Measurements from ENCODE around the gene SRL. TPM values are rescaled to one million over a fixed set of nuclear protein-coding genes. Genes with fewer than 3 reads are reported as not detected.

Gene SRL
- total and polyA plus RNA-seq, 2 of the 8 experiments (the other 6 are each of a cell fraction or from before 2014, with no cell fraction given) = 0.05 TPM; not detected in 1

- no peak overlapping the region for H4K5ac ChIP-seq (ENCODE audit: insufficient read length, low read depth, low read length)
- no peak overlapping the region for H3K9ac ChIP-seq (replicated peaks in 1 of 4; ENCODE audit: extremely low read depth in 1 of 4, low read depth in 3 of 4, low read length in 3 of 4)
- no peak overlapping the region for H3K56ac ChIP-seq (replicated peaks; ENCODE audit: insufficient read length, low read depth, low read length)
- DNase-seq (ENCODE audit: low read depth in 1 of 2, low spot score in 2 of 2) (no peak), FAIRE-seq (no peak)
- no peaks in the 10 kb centered on the region for H3K27me3 ChIP-seq (replicated peaks in 1 of 4; ENCODE audit: control insufficient read depth in 3 of 4, extremely low read depth in 1 of 4, insufficient read depth in 3 of 4, low read length in 3 of 4)
- H4K8ac ChIP-seq (ENCODE audit: extremely low read depth, insufficient read depth, low read length) = peak overlapping the region; percentile 74
- H3K79me1 ChIP-seq (ENCODE audit: low read depth, low read length) = no peaks in the 10 kb centered on the region
- no peak overlapping the region for H2AFZ ChIP-seq (ENCODE audit: low read length)
- peaks cover 0 to 7% (median 2%) of the 10 kb centered on the region in 4 experiments; a peak in 6 of 7 replicates for H3K4me1 ChIP-seq (replicated peaks in 1 of 4; ENCODE audit: control insufficient read depth in 3 of 4, insufficient read depth in 4 of 4, low read length in 3 of 4)
- no peak overlapping the region for H2AK5ac ChIP-seq (ENCODE audit: low read depth, low read length)
- no peak overlapping the region for H4K91ac ChIP-seq (replicated peaks; ENCODE audit: insufficient read length, low read length)
- ChIA-PET CTCF (ENCODE audit: partially characterized antibody) (interaction anchor here (0.7 to 2.3 kb wide), 4 partner anchors 12 to 290 kb away, joined by 3 to 9 read pairs (median 3); no protein-coding TSS in a partner anchor), POLR2A (ENCODE audit: partially characterized antibody) (interaction anchor here (0.6 to 1.7 kb wide), 5 partner anchors 10 to 1523 kb away, joined by 3 to 5 read pairs (median 3); partner anchors contain the start of gene CREBBP)
- WGBS, 2 experiments (ENCODE audit: extremely low coverage in 1 of 2, insufficient coverage in 1 of 2, insufficient read length in 1 of 2, insufficient replicate concordance in 2 of 2, low coverage in 1 of 2, low lambda C conversion rate in 2 of 2, missing lambda C conversion rate in 1 of 2) = 96 to 100% methylated on average over 3 to 15 of the region's 17 CpGs
- H3K79me2 ChIP-seq (ENCODE audit: control insufficient read depth in 1 of 2, insufficient read depth in 2 of 2, low read length in 2 of 2) = no peaks in the 10 kb centered on the region
- H3K4me2 ChIP-seq (ENCODE audit: insufficient read depth in 1 of 2, low read depth in 2 of 2, low read length in 2 of 2) = no peak overlapping the region
- no peaks in the 10 kb centered on the region for H3K36me3 ChIP-seq (ENCODE audit: control insufficient read depth in 2 of 4, insufficient read depth in 4 of 4, low read length in 3 of 4)
- no peak overlapping the region for H2BK20ac ChIP-seq (ENCODE audit: low read length)
- no peak overlapping the region for H2BK15ac ChIP-seq (ENCODE audit: low read length)
- no peaks in the 10 kb centered on the region for H4K20me1 ChIP-seq (replicated peaks in 1 of 2; ENCODE audit: control insufficient read depth in 1 of 2, insufficient read depth in 2 of 2, low read length in 2 of 2)
- H2BK5ac ChIP-seq (ENCODE audit: low read depth, low read length) = no peak overlapping the region
- no peak overlapping the region for H3K4ac ChIP-seq (replicated peaks; ENCODE audit: insufficient read length, low read depth, low read length)
- no peaks in the 10 kb centered on the region for H3K9me3 ChIP-seq (ENCODE audit: insufficient read depth in 2 of 2, low read depth in 1 of 2, low read length in 1 of 2)
- H2BK12ac ChIP-seq (ENCODE audit: low read depth, low read length) = no peak overlapping the region
- no peak overlapping the region for H3K27ac ChIP-seq (ENCODE audit: low read depth, low read length)
- H3K14ac ChIP-seq (ENCODE audit: insufficient read length) = no peak overlapping the region
- H2BK120ac ChIP-seq (replicated peaks; ENCODE audit: low read depth, low read length) = no peak overlapping the region
- H3K4me3 ChIP-seq (ENCODE audit: extremely low read depth in 1 of 4, insufficient read depth in 2 of 4, low read depth in 3 of 4, low read length in 4 of 4) = no peak overlapping the region
- no peak overlapping the region for H3K23ac ChIP-seq (ENCODE audit: insufficient read length)
- H3K18ac ChIP-seq (ENCODE audit: extremely low read depth, low read length) = no peak overlapping the region
- H3K23me2 ChIP-seq (ENCODE audit: low read depth, low read length) = no peaks in the 10 kb centered on the region
- TF ChIP-seq RNF2 (IDR thresholded peaks at IDR 0.05; ENCODE audit: borderline replicate concordance, low read depth, low read length, missing control alignments, poor library complexity, severe bottlenecking) (no peak), CEBPB (IDR thresholded peaks at IDR 0.05; ENCODE audit: low read depth, low read length) (no peak), TEAD4 (IDR thresholded peaks at IDR 0.05; ENCODE audit: low read depth, low read length) (no peak), CBX8 (IDR thresholded peaks at IDR 0.05; ENCODE audit: borderline replicate concordance, low read depth, low read length) (no peak), CHD2 (IDR thresholded peaks at IDR 0.05; ENCODE audit: low read length) (no peak), TCF12 (IDR thresholded peaks at IDR 0.05; ENCODE audit: low read depth, low read length) (no peak), GABPA (IDR thresholded peaks at IDR 0.05; ENCODE audit: borderline replicate concordance, insufficient read depth, low read length) (no peak)
Observed at GRCh38 chr16:4241258-4241927, 487 bp downstream of the SRL start.

All from H1 (cell line).